IMR-90 (cell line): ENCODE results near the gene CNKSR3.

Source experiments
- CEBPB ChIP-seq: IDR thresholded peaks from 2 replicates; pipeline ENCODE4 v1.6.1; 2012; ENCODE audit warnings: low read depth, low read length, improper control_type of control experiment
- CTCF ChIP-seq: conservative IDR thresholded peaks from 2 replicates; pipeline ENCODE4 v1.5.1; 2012; ENCODE audit warnings: mild to moderate bottlenecking, low read depth, low read length, improper control_type of control experiment
- MAFK ChIP-seq: IDR thresholded peaks from 2 replicates; pipeline ENCODE4 v1.6.1; 2012; ENCODE audit warnings: low read depth, low read length, improper control_type of control experiment
- MXI1 ChIP-seq: IDR thresholded peaks from 2 replicates; pipeline ENCODE4 v1.6.1; 2012; ENCODE audit warnings: low read depth, mild to moderate bottlenecking, low read length, moderate library complexity, borderline replicate concordance
- POLR2A ChIP-seq: IDR thresholded peaks from 2 replicates; pipeline ENCODE4 v1.6.1; 2012; ENCODE audit warnings: mild to moderate bottlenecking, low read depth, low read length
- SMC3 ChIP-seq: fragments of 150-350 bp; IDR thresholded peaks from 2 replicates; pipeline ENCODE4 v1.6.1; 2016; ENCODE audit warnings: low read depth, mild to moderate bottlenecking, antibody characterized with exemption, low read length, moderate library complexity
- TF ChIP-seq, protein P1 (sequence below): fragments of 150-350 bp; IDR thresholded peaks from 2 replicates; pipeline ENCODE4 v1.6.1; 2016; ENCODE audit warnings: low read depth, mild to moderate bottlenecking, low read length, moderate library complexity, borderline replicate concordance
- TF ChIP-seq, protein P2 (sequence below): fragments of 150-350 bp; IDR thresholded peaks from 2 replicates; pipeline ENCODE4 v1.6.1; 2017; ENCODE audit warnings: mild to moderate bottlenecking, antibody characterized with exemption, low read length, low read depth

DNA sequence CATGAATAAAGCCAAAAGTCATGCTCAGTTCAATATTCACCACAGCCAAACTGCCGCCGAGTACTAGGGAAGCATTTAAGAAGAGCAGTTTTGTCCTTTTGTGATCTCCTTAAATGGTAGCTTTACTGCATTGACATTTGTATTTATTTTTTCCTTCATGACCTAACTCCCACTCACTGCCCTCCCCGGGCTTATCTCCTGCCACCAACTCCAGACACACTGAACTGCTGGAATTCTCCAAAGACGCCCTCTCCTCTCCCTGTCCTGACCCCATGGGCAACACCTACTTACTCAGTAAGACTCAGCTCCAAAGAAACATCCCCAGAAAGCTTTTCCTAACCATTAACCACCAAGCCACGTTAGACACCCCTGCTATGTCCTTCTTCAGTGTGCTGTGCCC, 48.5 kb upstream of the CNKSR3 start:
- TF ChIP-seq CTCF (no peak), POLR2A (no peak), MAFK (no peak), MXI1 (no peak), SMC3 (no peak), CEBPB (no peak)
- TF ChIP-seq, protein P1, sequence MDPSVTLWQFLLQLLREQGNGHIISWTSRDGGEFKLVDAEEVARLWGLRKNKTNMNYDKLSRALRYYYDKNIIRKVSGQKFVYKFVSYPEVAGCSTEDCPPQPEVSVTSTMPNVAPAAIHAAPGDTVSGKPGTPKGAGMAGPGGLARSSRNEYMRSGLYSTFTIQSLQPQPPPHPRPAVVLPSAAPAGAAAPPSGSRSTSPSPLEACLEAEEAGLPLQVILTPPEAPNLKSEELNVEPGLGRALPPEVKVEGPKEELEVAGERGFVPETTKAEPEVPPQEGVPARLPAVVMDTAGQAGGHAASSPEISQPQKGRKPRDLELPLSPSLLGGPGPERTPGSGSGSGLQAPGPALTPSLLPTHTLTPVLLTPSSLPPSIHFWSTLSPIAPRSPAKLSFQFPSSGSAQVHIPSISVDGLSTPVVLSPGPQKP, result no peak
- TF ChIP-seq, protein P2, sequence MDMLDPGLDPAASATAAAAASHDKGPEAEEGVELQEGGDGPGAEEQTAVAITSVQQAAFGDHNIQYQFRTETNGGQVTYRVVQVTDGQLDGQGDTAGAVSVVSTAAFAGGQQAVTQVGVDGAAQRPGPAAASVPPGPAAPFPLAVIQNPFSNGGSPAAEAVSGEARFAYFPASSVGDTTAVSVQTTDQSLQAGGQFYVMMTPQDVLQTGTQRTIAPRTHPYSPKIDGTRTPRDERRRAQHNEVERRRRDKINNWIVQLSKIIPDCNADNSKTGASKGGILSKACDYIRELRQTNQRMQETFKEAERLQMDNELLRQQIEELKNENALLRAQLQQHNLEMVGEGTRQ, result no peak
